LNCAP (cell line): ENCODE results near the gene CDS2.

ENCODE experiments used
- TF ChIP-seq, protein P1 (sequence below): fragments of 450-650 bp; IDR thresholded peaks from 2 replicates; pipeline ENCODE4 v1.5.1; 2017; ENCODE audit warnings: mild to moderate bottlenecking

CDS2 gene

DNA sequence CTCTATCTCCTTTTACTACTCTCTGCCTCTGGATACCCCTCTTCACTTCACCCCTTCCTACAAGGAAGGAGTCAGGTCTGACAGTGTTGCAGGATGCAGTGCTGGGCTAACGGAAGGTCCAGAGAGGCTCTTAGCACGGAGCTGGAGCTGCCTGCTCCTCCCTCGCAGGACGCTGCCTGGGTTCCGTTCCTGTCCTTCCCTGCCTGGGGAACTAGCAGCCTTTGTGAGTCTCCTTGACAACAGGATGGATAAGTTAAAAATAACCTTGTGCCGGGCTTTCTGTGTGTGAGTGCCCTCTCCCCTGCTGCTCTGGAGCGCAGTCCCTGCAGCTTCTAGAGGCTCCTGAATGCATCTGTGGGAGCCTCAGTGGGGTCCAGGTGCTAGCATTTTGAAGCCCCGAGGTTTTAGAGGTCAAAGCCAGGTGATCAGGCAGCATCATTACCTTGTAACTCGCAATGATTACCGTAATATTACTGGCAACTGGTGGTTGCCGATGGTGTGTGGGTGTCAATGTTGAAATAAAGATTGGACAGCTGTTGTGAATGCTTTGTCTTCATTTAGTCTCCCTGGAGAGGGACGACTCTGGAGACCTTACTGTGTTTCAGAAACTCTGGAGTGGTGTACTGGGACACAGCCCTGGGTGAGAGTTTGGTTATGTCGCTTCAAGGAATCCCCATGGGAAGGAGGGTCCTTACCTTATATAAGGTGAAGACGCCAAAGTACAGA lies 44.4 kb downstream of the CDS2 start:
- TF ChIP-seq, protein P1, sequence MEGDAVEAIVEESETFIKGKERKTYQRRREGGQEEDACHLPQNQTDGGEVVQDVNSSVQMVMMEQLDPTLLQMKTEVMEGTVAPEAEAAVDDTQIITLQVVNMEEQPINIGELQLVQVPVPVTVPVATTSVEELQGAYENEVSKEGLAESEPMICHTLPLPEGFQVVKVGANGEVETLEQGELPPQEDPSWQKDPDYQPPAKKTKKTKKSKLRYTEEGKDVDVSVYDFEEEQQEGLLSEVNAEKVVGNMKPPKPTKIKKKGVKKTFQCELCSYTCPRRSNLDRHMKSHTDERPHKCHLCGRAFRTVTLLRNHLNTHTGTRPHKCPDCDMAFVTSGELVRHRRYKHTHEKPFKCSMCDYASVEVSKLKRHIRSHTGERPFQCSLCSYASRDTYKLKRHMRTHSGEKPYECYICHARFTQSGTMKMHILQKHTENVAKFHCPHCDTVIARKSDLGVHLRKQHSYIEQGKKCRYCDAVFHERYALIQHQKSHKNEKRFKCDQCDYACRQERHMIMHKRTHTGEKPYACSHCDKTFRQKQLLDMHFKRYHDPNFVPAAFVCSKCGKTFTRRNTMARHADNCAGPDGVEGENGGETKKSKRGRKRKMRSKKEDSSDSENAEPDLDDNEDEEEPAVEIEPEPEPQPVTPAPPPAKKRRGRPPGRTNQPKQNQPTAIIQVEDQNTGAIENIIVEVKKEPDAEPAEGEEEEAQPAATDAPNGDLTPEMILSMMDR: no peak

- TF ChIP-seq, protein P1: no peak
Measured at GRCh38 chr20:5171790-5172164, 45.0 kb downstream of the CDS2 start.

DNA sequence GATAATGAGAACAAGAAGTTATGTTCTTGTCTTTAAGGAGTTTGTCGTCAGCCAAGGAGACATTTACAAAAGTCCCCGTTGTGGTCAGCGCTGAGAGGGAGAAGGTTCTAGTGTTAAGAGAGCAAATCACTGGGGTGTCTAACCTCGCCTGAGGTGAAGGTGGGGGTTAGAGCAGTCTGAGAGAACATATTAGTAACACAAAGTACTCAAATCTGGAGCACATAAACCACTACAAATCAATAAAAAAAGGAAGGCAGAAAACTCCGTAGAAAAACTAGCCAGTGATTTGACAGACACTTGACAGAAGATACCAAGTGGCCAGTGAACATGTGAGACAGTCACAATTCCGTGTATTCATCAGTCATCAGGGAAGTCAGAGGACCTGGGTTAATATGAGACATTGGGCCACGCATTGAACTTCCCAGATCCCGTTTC lies 45.4 kb downstream of the CDS2 start:
- TF ChIP-seq, protein P1: no peak

GRCh38 chr20:5172903-5173463 lies 46.2 kb downstream of the CDS2 start:
- TF ChIP-seq, protein P1: no peak

DNA sequence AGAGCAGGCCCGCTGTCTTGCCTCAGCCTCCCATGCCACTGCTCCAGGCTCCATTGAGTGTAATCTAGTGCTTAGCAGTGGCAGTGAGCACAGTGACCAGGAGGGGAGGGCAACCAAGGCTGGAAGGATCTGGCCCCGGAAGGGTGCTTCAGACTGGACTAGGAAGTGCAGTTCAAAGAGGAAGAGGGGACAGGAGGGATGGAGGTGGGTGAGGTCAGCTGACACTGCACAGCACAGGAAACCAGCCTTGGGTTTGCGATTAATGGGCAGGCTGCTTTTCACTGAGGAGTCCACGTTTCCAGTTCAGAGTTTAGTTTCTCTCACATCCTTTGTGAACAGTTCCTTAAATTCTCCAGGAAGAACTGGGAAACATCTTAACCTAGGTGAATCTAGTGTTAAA lies 46.9 kb downstream of the CDS2 start:
- TF ChIP-seq, protein P1: no peak

DNA sequence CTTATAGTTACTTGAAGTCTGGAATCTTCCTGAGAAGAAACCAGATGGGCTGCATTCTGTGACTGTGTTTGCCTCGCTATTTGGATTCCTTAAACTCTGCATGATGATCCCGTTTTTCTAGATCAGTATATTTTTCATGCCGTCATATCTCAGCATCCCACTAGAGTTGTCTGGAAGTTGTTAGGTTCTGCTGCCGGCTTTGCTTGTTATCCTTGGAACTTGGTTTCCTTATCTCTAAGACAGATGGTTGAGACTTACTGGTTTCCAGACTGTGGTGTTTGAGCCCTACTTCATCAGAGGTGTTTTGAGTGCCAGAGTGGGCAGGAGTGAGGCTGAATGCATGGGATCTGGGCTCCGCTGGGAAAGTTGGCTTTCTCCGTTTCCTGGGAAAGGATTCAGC lies 50.3 kb downstream of the CDS2 start:
- TF ChIP-seq, protein P1: no peak

DNA sequence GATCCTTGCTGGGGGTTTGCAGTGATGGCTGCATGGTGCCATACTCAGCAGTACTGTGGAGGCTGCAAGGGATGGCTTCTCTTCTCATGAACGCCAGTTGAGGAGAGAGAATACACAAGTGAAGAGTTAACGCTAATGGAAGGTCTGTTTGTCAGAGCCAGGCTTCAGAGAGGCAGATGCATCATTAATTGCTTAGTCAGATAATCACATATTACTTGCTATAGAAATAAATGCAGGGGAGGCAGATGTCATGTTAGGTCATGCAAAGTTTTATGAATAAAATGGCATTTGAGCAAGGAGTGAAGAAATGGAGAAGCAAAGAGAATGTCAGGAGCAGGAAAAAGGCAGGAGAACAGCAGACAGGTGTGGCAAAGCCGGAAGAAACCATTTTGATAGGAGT lies 51.2 kb downstream of the CDS2 start:
- TF ChIP-seq, protein P1: no peak
